K562 (cell line): ENCODE results near the gene ZNF620. TPM values are rescaled to one million over a fixed set of nuclear protein-coding genes. Genes with fewer than 3 reads are reported as not detected.

Experiments
- BRF1 ChIP-seq: IDR thresholded peaks from 3 replicates; pipeline ENCODE4 v1.6.1; 2011; ENCODE audit warnings: borderline replicate concordance, mild to moderate bottlenecking; ENCODE audit not compliant: insufficient read length; ENCODE audit errors: extremely low read depth
- CREB3L1 ChIP-seq: fragments of 450-650 bp; IDR thresholded peaks from 2 replicates; pipeline ENCODE4 v1.6.1; 2014; ENCODE audit warnings: low read depth, mild to moderate bottlenecking, moderate library complexity, borderline replicate concordance
- CTCF ChIP-seq, 3 experiments: IDR thresholded peaks in 2 of 3; conservative IDR thresholded peaks in 1 of 3; 2 replicates each; pipeline ENCODE4 v1.5.1; 2011 to 2012; ENCODE audit warnings: low read length in 3 of 3, mild to moderate bottlenecking in 3 of 3, control low read depth in 2 of 3, improper control_type of control experiment in 1 of 3, inconsistent platforms in 1 of 3, low read depth in 1 of 3, mixed read lengths in 1 of 3, moderate library complexity in 1 of 3; ENCODE audit not compliant: insufficient read depth in 2 of 3
- GMEB1 ChIP-seq: fragments of 250-450 bp; sonication (Bioruptor Pico); IDR thresholded peaks from 2 replicates; pipeline ENCODE4 v1.4.0; 2020; ENCODE audit warnings: mild to moderate bottlenecking
- LEF1 ChIP-seq: fragments of 450-650 bp; IDR thresholded peaks from 2 replicates; pipeline ENCODE4 v1.6.1; 2016; ENCODE audit warnings: mild to moderate bottlenecking
- RFX7 ChIP-seq: fragments of 250-450 bp; sonication (Bioruptor Pico); IDR thresholded peaks from 2 replicates; pipeline ENCODE4 v1.5.1; 2021; ENCODE audit warnings: mild to moderate bottlenecking
- ZBTB11 ChIP-seq, 3 experiments: fragments of 200-800 bp in 1 of 3; fragments of 250-450 bp in 1 of 3; fragments of 450-650 bp in 1 of 3; sonication (Bioruptor Pico) in 1 of 3; sonication (Bioruptor generic) in 1 of 3; formaldehyde crosslinking in 1 of 3; IDR thresholded peaks; 2 replicates each; pipeline versions ENCODE4 v1.6.1 to v1.8.0; 2016 to 2022; ENCODE audit warnings: mild to moderate bottlenecking in 2 of 3, missing genetic modification characterization in 2 of 3, missing compliant biosample characterization in 1 of 3, moderate library complexity in 1 of 3
- ZBTB33 ChIP-seq: sonication (generic); formaldehyde crosslinking; IDR thresholded peaks from 2 replicates; pipeline ENCODE4 v1.8.1; 2023; ENCODE audit warnings: mild to moderate bottlenecking, missing genetic modification reagents
- ZNF217 ChIP-seq: sonication (generic); formaldehyde crosslinking; IDR thresholded peaks from 2 replicates; pipeline ENCODE4 v1.8.0; 2022; ENCODE audit warnings: mild to moderate bottlenecking, missing genetic modification reagents
- ZNF57 ChIP-seq: fragments of 450-650 bp; formaldehyde crosslinking; IDR thresholded peaks from 2 replicates; pipeline ENCODE4 v1.4.0; 2020; ENCODE audit warnings: mild to moderate bottlenecking, moderate library complexity
- polyA plus RNA-seq, 8 experiments: library from polyadenylated mRNA; depleted of rRNA in 4 of 8; stranded (reverse) in 5 of 8; unstranded in 3 of 8; fragments of >200 nt; fragmentation: Nextera tagmentation in 2 of 8; fragmentation: Illumina TruSeq in 1 of 8; extraction: Ambion mirVana in 2 of 8; extraction: Trizol in 1 of 8; gene quantifications; 2 replicates each; pipeline versions ENCODE4 v1.2.1 to v1.2.3, GENCODE V29; 2011 to 2014; ENCODE audit warnings: inconsistent platforms in 1 of 8, missing spikeins in 1 of 8
- total RNA-seq, 7 experiments: library from RNA; depleted of rRNA in 6 of 7; stranded (reverse); fragments of >200 nt in 6 of 7; fragmentation: Illumina TruSeq in 2 of 7; extraction: Trizol in 2 of 7; gene quantifications; 2 replicates each; pipeline versions ENCODE4 v1.2.1 to v1.2.3, GENCODE V29; 2011 to 2021; ENCODE audit warnings: low replicate concordance in 1 of 7
- TF ChIP-seq, protein P1 (sequence below): fragments of 250-450 bp; sonication (Bioruptor Pico); IDR thresholded peaks from 2 replicates; pipeline ENCODE4 v1.8.0; 2022; ENCODE audit warnings: inconsistent platforms, mild to moderate bottlenecking, moderate library complexity, borderline replicate concordance

The ZNF620 gene
- total and polyA plus RNA-seq, 9 of the 15 experiments (the other 6 are each of a cell fraction or from before 2014, with no cell fraction given), result 1.2 to 5.5 (median 3.3) TPM

DNA sequence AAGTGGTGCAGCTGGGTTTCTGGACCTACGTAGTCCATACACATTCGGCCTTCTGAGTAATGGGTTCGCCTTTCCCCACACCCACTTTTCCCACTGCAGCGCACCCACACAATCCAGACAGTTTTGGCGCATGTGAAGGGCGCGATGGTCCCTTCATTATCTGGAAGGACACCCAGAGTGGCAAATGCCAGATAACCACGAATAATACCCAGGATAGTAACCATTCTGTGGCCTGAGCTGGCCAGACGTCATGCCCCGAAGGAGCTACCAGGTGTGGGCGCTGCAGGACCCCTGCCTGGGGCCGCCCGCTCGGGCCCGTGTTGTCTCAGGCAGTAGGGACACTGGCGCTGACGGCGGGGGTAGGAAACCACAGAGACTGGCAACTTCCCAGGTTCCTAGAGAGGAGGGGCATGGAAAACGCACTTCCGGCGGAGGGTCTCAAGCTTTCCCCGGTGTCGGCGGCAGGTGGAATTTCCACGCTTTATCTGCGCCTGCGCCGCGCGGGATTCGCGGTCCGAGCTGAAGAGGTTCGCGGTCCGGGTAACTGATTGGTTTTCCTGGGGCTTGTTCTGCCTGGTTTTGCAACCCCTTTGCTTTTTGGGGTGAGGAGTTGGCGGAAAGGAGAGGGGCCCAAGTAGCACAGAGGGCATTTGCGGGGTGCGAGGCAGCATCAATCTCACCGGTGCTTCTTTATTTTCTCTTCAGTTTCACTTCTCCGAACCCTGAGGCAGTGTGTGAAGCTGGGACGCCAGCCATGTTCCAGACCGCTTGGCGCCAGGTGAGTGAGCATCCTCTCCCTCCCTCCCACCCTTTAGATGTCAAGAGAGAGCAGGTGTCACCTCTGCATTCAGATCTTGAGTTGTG, at the start of gene ZNF620 (continued):
- TF ChIP-seq ZBTB33 (CRISPR knock-in tag), result 0 out of 2 replicates have a peak, but pooled peaks have one; percentile 40
- no peak for TF ChIP-seq ZNF57 (CRISPR knock-in tag)
- peak; percentile 10; the same call in 1 of the 2 replicates for TF ChIP-seq GMEB1 (CRISPR knock-in tag)
- peak in 1 of 3 experiments; percentile 66; a peak in 1 of 6 replicates for TF ChIP-seq ZBTB11 (CRISPR knock-in tag; IDR thresholded peaks at IDR 0.05)
- TF ChIP-seq CTCF (IDR thresholded peaks at IDR 0.05 in 2 of 3, conservative IDR thresholded peaks at IDR 0.05 in 1 of 3; ENCODE audit: insufficient read depth in 2 of 3, low read depth in 1 of 3, low read length in 3 of 3), result peak; percentile 63 to 72 (median 64)
- no peak for TF ChIP-seq RFX7 (CRISPR knock-in tag)
- TF ChIP-seq, protein P1, sequence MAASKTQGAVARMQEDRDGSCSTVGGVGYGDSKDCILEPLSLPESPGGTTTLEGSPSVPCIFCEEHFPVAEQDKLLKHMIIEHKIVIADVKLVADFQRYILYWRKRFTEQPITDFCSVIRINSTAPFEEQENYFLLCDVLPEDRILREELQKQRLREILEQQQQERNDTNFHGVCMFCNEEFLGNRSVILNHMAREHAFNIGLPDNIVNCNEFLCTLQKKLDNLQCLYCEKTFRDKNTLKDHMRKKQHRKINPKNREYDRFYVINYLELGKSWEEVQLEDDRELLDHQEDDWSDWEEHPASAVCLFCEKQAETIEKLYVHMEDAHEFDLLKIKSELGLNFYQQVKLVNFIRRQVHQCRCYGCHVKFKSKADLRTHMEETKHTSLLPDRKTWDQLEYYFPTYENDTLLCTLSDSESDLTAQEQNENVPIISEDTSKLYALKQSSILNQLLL (CRISPR knock-in tag), result no peak
- TF ChIP-seq ZNF217 (CRISPR knock-in tag), result no peak
- no peak for TF ChIP-seq BRF1
- TF ChIP-seq CREB3L1, result peak; percentile 59; the same call in 1 of the 2 replicates
- TF ChIP-seq LEF1, result no peak
